GM06990 (cell line): ENCODE measurements around the gene AFAP1L2.

Source experiments
- DNase-seq: peaks from one replicate; pipeline ENCODE4 v3.0.0-alpha.2; 2011; ENCODE audit not compliant: insufficient read length; ENCODE audit errors: extremely low read depth
- H3K27me3 ChIP-seq: replicated peaks from 2 replicates; pipeline ENCODE4 v1.6.0; 2011; ENCODE audit warnings: low read length; ENCODE audit not compliant: control insufficient read depth, insufficient read depth
- H3K36me3 ChIP-seq: 2 replicates; pipeline ENCODE4 v1.5.1; 2011; ENCODE audit warnings: low read length; ENCODE audit not compliant: control insufficient read depth, insufficient read depth
- H3K4me3 ChIP-seq: replicated peaks from 2 replicates; pipeline ENCODE4 v1.5.1; 2011; ENCODE audit warnings: low read depth, mild to moderate bottlenecking, control low read depth, low read length
- CTCF ChIP-seq: IDR thresholded peaks from 2 replicates; pipeline ENCODE4 v1.5.1; 2011; ENCODE audit warnings: low read length, control low read depth, mild to moderate bottlenecking, inconsistent platforms; ENCODE audit not compliant: insufficient read depth, poor library complexity, severe bottlenecking

The AFAP1L2 gene

DNA sequence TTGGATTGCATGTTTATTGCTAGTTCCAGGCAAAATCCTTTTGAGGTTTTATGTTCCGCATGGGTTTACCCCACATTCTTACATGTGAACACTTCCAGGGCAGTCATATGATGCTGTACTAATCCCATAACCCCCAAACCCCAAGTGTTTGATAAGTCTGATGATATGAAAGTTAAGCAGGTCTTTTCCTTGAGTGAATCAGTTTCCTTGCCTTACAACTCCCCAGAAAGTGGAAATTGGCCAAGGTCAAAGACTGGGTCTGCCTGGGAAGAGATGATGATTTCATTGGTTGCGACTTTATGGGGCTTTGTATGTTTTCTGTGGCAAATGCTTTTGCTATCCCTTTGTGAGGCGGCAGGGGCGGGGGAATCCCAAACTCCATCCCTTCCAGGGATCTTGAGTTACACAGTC lies 24.7 kb downstream of the AFAP1L2 start:
- no peak for DNase-seq
- Histone ChIP-seq H3K4me3 (no peak overlapping the region), H3K27me3 (no peaks in the 10 kb centered on the region), H3K36me3 (no peaks in the 10 kb centered on the region)
- TF ChIP-seq CTCF: no peak

DNA sequence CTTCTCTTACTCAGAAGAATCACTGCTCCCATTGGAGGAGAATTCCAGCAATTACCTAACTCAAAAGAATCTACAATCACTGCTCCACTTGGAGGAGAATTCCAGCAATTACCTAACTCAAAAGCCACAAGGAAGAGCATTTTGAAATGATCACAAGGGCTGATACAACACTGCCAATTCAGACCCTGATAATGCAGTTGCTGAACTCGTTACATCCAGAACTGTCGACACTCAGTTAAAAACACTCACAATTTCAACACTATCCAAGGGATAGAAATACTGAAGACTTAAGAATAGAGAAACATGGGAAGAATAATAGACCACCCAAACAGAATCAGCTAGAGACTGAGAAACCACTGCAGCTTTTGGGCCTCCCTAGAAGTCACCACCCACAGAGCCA lies 27.8 kb downstream of the AFAP1L2 start:
- Histone ChIP-seq H3K4me3 (no peak overlapping the region), H3K27me3 (no peaks in the 10 kb centered on the region), H3K36me3 (no peaks in the 10 kb centered on the region; the same call in 1 of the 2 replicates)
- no peak for DNase-seq
- no peak for TF ChIP-seq CTCF

DNA sequence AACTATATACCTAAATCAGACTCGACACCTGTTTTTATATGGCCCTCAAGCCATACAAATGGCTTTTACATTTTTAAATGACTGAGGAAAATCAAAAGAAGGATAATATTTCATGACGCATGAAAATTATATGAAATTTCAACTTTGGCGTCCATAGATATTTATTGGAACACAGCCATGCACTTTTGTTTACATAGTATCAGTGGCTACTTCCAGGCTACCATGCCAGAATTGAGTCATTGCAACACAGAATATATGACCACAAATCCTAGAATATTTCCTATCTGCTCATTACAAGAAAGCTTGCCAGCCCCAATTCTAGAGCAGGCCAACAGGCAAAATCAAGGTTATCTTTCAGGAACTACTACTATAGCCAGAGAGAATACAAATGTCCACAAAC lies 29.3 kb downstream of the AFAP1L2 start:
- no peak for DNase-seq
- Histone ChIP-seq H3K36me3 (no peaks in the 10 kb centered on the region; the same call in 1 of the 2 replicates), H3K4me3 (no peak overlapping the region), H3K27me3 (no peaks in the 10 kb centered on the region)
- TF ChIP-seq CTCF: no peak

GRCh38 chr10:114374053-114374791 lies 30.1 kb downstream of the AFAP1L2 start:
- Histone ChIP-seq H3K27me3 (no peaks in the 10 kb centered on the region), H3K36me3 (no peaks in the 10 kb centered on the region; the same call in 1 of the 2 replicates), H3K4me3 (no peak overlapping the region)
- DNase-seq: no peak
- TF ChIP-seq CTCF: no peak

- H3K4me3 ChIP-seq: no peak overlapping the region
- no peaks in the 10 kb centered on the region; the same call in 1 of the 2 replicates for H3K36me3 ChIP-seq
- H3K27me3 ChIP-seq: no peaks in the 10 kb centered on the region
- TF ChIP-seq CTCF: no peak
- no peak for DNase-seq
Observed at GRCh38 chr10:114373631-114374030, 30.7 kb downstream of the AFAP1L2 start.
